Stimulated activated effector memory CD8-positive, alpha-beta T cell treated with anti-CD3 and anti-CD28 coated beads, Interleukin-12 subunit alpha, Interleukin-12 subunit beta, amount 100 ng/mL, for 72 hours (primary cell): ENCODE results near the gene CTR9.

Experiments used
- ATAC-seq: fragments of 150-1000 bp; cut with Tn5 transposase; 2 replicates; pipeline ENCODE4 v1.10.0; 2021
- DNase-seq, 2 donors: peaks; one replicate each; pipeline ENCODE4 v3.0.0; 2021 to 2022; ENCODE audit warnings: low spot score in 2 of 2
- H3K27ac Mint-ChIP-seq: one replicate; pipeline ENCODE4 v1.8.0; 2022; ENCODE audit warnings: mild to moderate bottlenecking, mixed read lengths
- H3K36me3 Mint-ChIP-seq: one replicate; pipeline ENCODE4 v1.8.0; 2022; ENCODE audit warnings: mild to moderate bottlenecking, mixed read lengths
- H3K4me1 Mint-ChIP-seq: one replicate; pipeline ENCODE4 v1.8.0; 2022; ENCODE audit warnings: mixed read lengths
- H3K4me3 Mint-ChIP-seq: one replicate; pipeline ENCODE4 v1.8.0; 2022; ENCODE audit warnings: mild to moderate bottlenecking, mixed read lengths
- H3K9me3 Mint-ChIP-seq: one replicate; pipeline ENCODE4 v1.8.0; 2022; ENCODE audit warnings: mixed read lengths

The CTR9 gene

DNA sequence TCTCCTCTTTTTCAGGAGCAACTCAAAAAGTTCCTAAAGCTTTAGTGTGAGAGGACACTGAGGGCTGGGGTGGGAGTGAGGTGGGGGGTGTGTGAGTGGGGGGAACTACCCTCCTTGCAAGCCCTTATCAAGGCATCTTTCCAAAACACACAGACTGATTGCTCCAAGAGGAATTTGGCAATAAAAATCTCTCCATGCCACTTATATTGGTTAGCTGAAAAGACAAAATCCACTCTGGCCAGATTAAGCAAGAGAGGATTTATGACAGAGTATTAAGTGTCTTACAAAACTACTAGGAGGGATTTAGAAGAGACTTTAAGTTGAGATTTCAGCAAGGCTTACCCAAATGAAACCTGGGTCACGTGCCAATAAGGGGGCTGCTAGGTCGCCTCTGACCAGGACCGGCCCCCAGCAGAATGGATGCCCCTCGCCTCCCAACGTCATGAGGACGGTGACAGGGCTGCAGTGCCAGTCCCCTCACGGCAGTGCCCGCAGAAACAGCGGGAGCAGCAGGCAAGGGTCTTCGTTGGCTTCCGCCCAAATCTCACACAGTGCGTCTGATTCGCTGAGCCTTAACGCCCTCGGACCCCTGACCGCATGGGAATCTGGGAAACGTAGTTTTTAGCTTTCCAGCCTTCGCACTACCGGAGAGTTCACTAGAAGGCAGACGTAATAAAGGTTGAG lies 22.1 kb upstream of the CTR9 start:
- Mint-ChIP-seq H3K27ac (no peak overlapping the region), H3K36me3 (no peaks in the 10 kb centered on the region), H3K4me1 (peaks cover 26% of the 10 kb centered on the region), H3K4me3 (no peak overlapping the region), H3K9me3 (no peaks in the 10 kb centered on the region)
- ATAC-seq: no peak
- no peak for DNase-seq

DNA sequence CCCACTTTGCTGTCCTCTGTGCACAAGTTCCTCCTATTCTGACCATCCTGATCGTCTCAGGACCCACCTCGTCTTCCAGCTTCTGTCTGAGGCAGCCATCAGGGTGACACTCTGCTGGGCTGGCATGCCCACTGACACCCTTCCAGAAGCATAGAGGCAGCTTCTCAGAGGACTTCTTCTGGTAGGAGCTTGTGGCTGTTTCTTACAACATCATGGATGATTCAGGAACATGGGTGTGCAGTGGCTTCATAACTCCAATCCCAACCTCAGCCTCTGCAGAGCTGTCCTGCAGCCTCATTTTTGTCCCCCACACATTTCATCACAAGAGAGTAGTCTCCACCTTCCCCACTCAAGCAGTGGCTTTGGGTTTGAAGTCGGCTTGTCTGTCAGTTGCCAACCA lies 20.9 kb upstream of the CTR9 start:
- ATAC-seq: no peak
- H3K4me3 Mint-ChIP-seq: no peak overlapping the region
- H3K36me3 Mint-ChIP-seq: no peaks in the 10 kb centered on the region
- H3K9me3 Mint-ChIP-seq: no peaks in the 10 kb centered on the region
- H3K4me1 Mint-ChIP-seq: peaks cover 21% of the 10 kb centered on the region
- DNase-seq: no peak
- no peak overlapping the region for H3K27ac Mint-ChIP-seq

DNA sequence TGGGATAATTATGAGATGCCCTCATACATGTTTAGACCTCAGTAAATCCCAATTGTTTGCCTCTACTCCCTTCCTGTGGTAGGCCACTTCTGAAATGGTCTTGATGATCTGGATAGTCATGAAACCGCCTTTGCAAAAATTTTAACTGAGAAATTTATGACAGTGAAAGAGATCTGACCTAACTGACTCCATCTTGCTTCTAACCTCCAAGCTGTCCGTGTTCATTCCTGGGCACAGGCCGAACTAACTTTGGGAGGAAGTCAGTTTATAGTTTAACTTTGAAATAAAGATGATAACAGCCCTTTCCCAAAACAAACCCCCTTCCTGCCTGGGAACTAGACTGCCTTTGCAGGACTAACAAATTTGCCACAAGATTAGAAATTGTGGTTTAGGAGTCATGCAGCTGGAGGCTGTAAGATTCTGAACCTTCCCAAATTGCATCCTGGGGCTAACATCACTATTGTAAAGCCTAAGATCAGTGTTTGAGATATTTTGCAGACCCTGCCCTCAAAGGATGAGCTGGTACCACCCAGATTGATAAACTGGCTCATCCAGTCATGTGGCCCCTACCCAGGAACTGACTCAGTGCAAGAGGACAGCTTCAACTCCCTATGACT lies 19.9 kb upstream of the CTR9 start:
- H3K36me3 Mint-ChIP-seq: no peaks in the 10 kb centered on the region
- peaks cover 20% of the 10 kb centered on the region for H3K4me1 Mint-ChIP-seq
- ATAC-seq: no peak

DNA sequence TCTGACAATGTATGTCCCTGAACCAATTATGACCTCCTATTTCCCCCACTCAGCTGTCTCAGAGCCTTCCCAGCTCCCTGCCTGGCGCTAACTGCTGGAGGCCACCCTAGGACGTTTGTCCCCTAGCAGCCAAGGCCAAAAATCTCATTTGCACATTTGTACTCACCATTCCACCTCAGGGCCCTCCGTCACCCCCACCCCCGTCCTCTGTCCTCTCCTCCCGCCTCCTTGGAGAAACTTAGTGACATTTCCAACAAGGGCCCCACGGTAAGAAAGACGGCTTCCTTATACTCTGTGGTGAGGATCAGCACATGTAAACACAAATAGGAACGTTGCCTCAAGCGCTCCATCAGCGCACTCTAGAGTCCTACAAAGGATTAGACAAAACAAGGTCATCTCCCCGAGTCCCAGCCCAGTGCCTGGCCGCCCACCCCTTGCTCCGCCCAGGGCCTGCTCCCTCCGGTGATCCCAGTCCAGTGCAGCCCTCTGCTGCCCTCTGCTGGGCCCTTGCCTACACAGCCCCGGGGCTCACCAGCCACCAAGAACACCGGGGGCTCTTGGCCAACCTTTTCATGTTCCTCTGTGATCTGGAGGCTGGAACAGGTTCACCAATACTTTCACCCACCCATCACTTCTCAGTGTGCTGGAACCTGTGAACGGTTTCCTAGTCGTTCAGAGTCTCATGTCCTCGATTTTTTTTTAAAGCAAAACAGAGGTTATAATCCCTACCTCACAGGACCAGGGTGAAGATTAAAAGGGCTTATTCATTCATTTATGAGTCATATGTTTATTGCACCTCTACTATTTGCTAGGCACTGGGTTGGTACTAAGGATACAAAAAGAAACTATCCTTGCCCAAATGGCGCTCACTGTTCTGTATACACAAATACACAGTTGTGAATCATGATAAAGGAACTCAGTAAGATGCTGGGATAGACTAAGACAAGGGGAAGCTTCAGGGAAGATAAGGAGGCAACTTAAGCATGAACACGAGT lies 15.3 kb upstream of the CTR9 start:
- Mint-ChIP-seq H3K27ac (peak overlapping the region; percentile 11), H3K36me3 (no peaks in the 10 kb centered on the region), H3K9me3 (no peaks in the 10 kb centered on the region), H3K4me1 (peaks cover 24% of the 10 kb centered on the region), H3K4me3 (peak overlapping the region; percentile 49)
- DNase-seq (peak; percentile 95), ATAC-seq (peak; percentile 98)

More for the DNA sequence above, 19.9 kb upstream of the CTR9 start:
- Mint-ChIP-seq H3K9me3 (no peaks in the 10 kb centered on the region), H3K27ac (no peak overlapping the region), H3K4me3 (no peak overlapping the region)
- DNase-seq: no peak

DNA sequence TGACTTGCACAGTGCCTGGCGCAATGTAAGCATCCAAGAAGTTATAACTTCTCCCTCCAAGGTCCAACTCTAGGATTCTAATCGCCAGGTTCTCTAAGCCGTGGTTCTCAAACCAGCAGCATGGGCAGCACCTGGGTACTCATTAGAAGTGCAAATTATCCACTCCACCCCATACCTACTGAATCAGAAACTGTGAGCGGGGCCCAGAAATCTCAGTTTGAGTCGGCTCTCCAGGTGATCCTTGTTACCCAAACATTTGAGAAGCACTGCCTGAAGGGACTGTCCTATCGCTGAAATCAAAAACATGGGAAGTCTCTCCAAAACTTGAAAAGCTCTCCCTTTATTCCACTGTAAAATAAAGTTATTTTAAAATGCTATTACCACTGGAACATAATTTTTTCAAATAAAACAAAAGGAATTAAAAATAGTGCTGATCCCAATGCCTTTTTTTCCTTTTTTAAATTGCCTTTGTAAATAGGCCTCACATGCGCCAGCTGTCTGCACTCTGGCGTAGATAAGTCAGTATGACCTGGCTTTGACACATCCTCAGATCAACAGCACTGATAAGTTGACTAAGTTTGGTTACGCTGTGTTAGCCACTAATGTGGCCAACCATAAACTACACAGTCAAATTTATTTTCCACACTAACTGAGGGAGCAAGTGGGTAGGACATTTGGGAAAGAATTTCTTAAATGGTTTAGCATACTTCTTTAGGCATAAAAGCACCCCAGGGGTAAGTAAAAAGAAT lies 8.4 kb upstream of the CTR9 start:
- Mint-ChIP-seq H3K4me1 (peaks cover 33% of the 10 kb centered on the region), H3K4me3 (peak overlapping the region; percentile 36), H3K36me3 (no peaks in the 10 kb centered on the region), H3K9me3 (no peaks in the 10 kb centered on the region), H3K27ac (peak overlapping the region; percentile 56)
- ATAC-seq: peak; percentile 100
- no peak for DNase-seq

DNA sequence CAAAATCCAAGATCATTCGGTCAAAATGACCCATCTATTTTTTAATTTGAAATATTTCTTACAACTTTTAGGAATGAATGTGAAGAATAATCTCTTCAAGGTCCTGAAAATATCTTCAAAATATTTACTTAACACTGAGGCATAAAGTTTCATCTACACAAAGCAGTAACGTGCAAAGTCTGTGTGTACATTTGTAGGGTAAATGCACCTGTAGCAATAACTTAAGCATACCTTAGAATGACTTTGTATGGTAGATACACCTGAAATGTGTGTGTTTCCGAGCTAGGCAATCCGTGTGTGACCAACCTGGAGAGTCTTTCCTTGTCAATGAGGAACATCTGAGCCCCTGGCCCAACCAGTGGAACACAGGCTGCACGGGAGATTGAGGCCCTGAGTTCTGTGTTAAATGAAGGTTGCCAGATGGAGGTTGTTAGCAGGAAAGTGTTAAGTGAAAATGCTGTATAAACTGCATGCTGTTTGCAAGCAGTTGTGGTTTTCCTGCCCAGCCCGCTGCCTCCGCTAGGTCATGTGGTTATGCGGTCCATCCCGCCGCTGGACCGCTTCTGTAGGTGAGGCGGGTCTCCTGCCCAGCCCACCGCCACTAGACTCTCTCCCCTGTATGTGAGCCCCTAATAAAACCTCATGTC lies 7.6 kb upstream of the CTR9 start:
- Mint-ChIP-seq H3K9me3 (no peaks in the 10 kb centered on the region), H3K27ac (peak overlapping the region; percentile 56), H3K4me1 (peaks cover 40% of the 10 kb centered on the region), H3K36me3 (no peaks in the 10 kb centered on the region), H3K4me3 (peak overlapping the region; percentile 36)
- ATAC-seq (no peak), DNase-seq (peak in 1 of 2 donors; percentile 63)

DNA sequence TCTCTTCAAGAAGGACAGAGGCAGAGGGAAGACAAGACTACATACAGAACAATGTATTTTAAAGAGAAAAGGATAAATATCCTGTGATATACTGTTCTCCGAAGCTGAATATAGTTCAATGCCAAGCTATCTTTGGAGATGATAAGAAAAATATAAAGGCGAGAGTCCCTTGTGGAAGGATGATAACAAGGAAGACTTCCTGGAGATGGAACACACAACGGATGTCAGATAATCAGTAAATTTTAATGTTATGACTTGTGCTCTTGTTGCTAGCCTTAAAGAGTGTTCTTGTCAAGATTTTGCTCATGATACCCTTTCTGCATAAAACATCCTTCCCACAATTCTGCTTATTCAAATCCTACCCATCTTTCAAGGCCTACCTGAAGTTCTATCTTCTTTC lies 6.8 kb upstream of the CTR9 start:
- Mint-ChIP-seq H3K27ac (peak overlapping the region; percentile 49), H3K36me3 (no peaks in the 10 kb centered on the region), H3K4me3 (peak overlapping the region; percentile 36), H3K9me3 (no peaks in the 10 kb centered on the region), H3K4me1 (peaks cover 44% of the 10 kb centered on the region)
- no peak for ATAC-seq
- no peak for DNase-seq

DNA sequence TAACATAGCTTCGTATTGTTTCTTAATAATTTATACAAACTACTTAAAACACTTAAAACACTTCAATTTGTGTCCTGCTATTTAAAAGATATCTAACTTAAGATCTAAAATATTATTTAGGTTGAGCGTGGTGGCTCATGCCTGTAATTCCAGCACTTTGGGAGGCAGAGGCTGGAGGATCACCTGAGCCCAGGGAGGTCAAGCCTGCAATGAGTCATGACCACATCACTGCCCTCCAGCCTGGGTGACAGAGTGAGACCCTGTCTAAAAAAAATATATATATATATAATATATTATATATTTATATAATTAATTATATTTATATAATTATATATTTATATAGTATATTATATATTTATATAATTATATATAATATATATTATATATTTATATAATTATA lies 4.2 kb upstream of the CTR9 start:
- ATAC-seq (no peak), DNase-seq (no peak)
- H3K9me3 Mint-ChIP-seq: no peaks in the 10 kb centered on the region
- no peak overlapping the region for H3K4me3 Mint-ChIP-seq
- H3K36me3 Mint-ChIP-seq: peaks cover 8% of the 10 kb centered on the region
- H3K27ac Mint-ChIP-seq: no peak overlapping the region
- H3K4me1 Mint-ChIP-seq: peaks cover 37% of the 10 kb centered on the region

DNA sequence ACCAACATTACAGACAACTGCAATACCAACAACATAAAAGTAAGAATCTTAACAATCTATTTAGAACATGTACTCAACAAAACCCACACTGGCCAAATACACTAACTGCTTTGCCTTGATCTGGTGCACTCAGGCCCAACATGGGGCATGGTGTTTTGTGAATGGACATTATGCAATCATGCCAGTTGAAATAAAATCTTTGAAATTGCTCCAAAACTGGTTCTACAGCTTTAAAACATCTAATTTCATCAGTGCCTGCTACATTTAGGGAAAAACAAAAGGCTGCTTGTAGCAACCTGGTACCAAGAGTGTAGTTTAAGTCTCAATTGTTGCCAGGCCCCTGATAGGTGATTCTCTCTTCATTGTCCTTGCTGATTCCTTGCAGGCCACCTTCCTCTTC lies 3.3 kb upstream of the CTR9 start:
- no peaks in the 10 kb centered on the region for H3K9me3 Mint-ChIP-seq
- H3K27ac Mint-ChIP-seq: no peak overlapping the region
- H3K36me3 Mint-ChIP-seq: peaks cover 9% of the 10 kb centered on the region
- DNase-seq: no peak
- H3K4me1 Mint-ChIP-seq: peaks cover 35% of the 10 kb centered on the region
- no peak overlapping the region for H3K4me3 Mint-ChIP-seq
- no peak for ATAC-seq

DNA sequence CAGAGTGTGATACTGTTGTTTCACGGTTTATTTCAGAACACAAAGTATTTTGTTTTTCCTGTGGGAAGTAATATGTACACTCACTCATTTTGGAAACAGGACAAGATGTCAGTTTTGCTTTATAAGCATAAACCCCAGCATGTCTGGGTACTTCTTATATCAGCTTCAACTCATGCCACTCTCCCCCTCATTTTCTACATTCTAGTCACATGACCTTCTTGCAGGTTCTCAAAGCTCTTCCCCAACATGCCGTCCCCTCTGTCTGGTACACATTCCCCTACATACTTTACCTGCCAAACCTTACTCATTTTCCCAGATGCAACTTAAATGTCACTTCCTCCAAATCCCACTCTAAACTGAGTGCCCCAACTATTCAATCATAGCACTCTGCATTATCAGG lies 1.6 kb upstream of the CTR9 start:
- Mint-ChIP-seq H3K27ac (no peak overlapping the region), H3K9me3 (no peaks in the 10 kb centered on the region), H3K4me3 (no peak overlapping the region), H3K4me1 (peaks cover 18% of the 10 kb centered on the region), H3K36me3 (peaks cover 9% of the 10 kb centered on the region)
- ATAC-seq (no peak), DNase-seq (no peak)

DNA sequence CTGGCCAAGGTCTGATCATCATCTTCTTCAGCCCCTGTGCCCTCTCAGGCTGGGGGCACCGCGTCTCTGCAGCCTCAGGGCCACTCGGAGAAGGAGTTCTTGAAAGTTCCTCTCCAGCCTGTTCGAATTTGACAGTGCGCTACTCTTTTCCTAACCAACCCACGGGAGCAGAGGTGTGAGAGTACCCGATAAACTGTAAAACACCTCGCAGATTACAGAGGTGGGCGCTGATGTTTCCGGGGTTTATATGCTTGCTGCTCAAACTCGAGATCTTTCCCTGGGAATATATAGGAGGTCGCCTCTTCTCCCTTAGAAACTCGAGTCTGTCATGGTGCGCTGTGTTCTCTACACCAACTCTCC lies 515 bp downstream of the CTR9 start:
- ATAC-seq (no peak), DNase-seq (no peak)
- Mint-ChIP-seq H3K36me3 (peaks cover 9% of the 10 kb centered on the region), H3K9me3 (no peaks in the 10 kb centered on the region), H3K4me1 (peaks cover 18% of the 10 kb centered on the region), H3K27ac (peak overlapping the region; percentile 91), H3K4me3 (peak overlapping the region; percentile 90)

DNA sequence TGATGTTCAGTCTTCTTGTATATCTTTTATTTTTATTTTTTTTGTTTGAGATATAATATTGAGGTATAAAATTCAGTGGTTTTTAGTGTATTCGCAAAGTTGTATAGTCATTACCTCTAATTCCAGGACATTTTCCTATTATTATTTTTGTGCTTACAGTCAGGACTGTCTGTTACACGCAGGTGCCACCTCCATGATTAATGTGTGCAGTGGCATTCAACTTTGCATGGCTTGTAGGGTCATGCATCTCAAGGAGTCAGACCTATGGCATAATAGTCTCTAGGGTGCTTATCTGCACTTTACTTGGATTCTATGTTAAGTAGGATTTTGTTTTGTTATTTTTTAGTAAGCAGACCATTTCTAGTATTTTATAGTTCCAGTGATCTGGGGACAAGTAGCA lies 1.0 kb downstream of the CTR9 start:
- Mint-ChIP-seq H3K4me3 (peak overlapping the region; percentile 90), H3K27ac (peak overlapping the region; percentile 91), H3K4me1 (peaks cover 18% of the 10 kb centered on the region), H3K36me3 (peaks cover 9% of the 10 kb centered on the region), H3K9me3 (no peaks in the 10 kb centered on the region)
- no peak for ATAC-seq
- no peak for DNase-seq

DNA sequence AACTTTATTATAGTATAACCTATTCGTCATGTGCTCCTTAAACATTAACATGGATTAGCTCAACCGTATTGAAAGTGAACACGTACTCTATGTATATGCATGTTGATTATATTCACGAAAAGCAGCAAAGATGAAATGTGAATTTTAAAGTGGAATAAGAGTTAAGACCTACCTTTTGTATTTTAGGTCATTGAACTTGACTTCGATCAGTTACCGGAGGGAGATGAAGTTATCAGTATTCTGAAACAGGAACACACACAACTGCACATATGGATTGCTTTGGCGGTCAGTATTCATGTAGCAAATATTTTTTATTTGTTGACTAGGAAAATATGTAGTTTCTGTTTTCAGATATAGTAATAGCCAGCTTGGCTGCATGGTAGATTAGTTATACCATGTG lies 1.4 kb downstream of the CTR9 start:
- DNase-seq: no peak
- Mint-ChIP-seq H3K36me3 (peaks cover 9% of the 10 kb centered on the region), H3K9me3 (no peaks in the 10 kb centered on the region), H3K27ac (no peak overlapping the region), H3K4me1 (peaks cover 18% of the 10 kb centered on the region), H3K4me3 (peak overlapping the region; percentile 90)
- ATAC-seq: no peak

DNA sequence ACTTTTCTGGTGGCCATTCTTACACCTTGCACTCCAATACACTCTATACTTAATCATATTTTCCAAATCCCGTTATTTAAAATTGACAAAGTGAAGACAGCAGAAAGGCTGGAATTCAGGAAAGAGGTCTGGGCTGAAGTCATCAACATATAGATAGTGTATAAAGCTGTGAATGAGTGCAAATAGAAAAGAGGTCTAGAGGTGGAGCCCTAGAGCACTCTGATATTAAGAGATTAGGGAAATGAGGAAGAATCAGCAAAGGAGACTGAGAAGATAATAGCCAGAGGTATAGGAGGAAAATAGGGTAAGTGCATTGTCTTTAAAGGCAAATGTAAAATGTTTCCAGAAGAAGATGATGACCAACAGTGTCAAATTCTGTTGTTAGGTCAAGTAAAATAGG lies 7.9 kb downstream of the CTR9 start:
- Mint-ChIP-seq H3K4me1 (peaks cover 4% of the 10 kb centered on the region), H3K9me3 (no peaks in the 10 kb centered on the region), H3K36me3 (no peaks in the 10 kb centered on the region), H3K27ac (no peak overlapping the region), H3K4me3 (no peak overlapping the region)
- DNase-seq: no peak
- ATAC-seq: no peak
